GM18858 (cell line): ENCODE measurements around the gene ZFYVE28.

Experiments
- ATAC-seq: cut with Tn5 transposase; IDR thresholded peaks from one replicate; pipeline ENCODE4 v1.9.1; 2021; ENCODE audit not compliant: unreplicated experiment

ZFYVE28 gene

DNA sequence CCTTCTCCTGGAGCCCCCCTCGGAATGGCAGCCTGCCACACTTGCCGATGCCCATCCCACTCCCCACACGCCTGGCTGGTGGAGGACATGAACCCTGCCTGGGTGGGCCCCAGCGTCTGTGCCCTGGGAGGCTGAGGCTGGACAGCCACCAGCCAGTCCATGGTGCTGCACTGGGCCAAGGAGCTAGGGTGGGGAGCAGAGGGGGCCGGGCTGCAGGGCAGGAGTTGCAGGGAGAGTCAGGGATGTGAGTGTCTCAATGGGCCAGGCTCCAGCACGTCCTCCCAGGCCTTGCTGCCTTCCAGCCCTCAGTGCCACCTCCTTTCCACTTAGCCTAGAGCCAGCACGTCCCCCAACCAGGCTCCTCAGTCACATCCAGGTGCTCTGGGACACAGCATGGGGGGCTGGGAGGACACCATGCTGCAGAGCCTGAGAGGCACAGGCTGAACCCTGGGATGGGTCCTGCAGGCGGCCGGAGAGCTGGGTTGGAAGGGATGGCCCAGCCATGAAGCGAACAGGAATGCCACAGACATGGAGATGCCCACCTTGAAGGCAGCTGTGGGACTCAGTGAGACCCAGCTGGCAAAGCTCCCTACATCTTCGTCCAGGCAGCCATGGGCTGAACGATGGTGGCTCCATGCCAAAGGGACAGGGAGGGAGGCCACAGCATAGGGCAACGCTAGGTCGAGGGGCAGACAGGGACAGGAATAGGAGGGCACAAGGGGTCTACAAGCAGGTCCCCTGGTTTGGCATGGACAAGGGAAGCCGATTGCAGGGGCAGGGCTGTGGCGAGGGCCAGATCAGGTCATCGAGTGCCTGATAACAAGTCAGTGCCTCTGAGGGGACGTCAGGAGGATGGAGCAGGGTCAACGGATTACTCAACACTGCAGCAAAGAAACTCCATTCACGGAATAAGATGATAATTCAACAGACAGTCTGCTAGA, 126.5 kb downstream of the ZFYVE28 start:
- no peak for ATAC-seq

DNA sequence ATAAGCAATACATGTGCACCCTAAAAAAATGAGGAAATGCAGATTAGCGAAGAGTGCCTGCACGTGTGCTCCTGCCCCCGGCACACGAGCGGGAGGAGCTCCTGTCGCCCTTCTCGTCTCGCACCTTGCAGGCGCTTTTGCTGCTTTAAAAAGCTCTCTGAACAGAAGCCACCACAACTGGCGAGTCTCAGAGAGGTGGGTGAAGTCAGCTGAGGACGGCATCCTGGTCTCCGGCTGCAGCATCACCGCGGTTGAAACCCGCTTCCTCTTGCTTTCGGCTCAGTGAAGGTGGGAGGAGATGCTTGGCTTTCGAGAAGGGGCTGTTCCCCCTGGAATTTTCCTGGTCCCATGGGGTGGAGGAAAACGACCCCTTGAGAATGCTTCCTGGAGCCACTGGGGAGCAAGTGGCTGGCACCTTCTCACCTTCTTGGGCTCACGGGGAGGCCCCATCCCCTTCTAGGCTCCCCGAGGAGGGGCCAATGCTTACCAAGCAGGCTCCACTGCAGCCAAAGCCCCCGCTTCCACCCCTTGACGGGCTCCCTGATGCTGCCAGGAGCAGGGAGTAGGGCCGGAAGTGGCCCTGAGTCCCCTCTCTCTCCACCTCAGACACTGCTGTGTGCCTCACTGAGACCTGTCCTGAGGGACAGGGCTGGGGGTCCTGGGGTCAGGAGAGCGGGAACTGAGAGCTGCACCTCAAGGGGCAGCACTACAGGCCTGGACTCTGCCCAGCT, 127.3 kb downstream of the ZFYVE28 start:
- no peak for ATAC-seq

DNA sequence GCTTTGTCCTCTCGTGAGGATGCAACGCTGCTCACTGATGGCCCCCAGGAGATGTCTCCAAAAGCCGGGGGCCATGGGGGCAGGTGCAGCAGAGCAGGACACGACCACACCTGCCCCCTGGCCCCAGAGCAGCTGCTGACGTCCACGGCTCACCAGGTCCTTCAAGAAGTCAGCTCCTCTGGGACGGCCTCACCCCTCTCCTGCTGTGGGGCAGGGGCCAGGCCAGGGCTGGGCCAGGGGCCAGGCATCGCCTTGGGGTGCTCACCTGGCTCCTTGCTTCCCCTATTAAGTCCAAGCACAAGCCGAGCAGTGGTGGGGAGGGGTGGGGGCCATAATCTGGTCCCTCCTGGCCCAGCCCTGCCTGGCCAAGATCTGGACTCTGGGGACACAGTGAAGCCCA, 128.0 kb downstream of the ZFYVE28 start:
- ATAC-seq: no peak

DNA sequence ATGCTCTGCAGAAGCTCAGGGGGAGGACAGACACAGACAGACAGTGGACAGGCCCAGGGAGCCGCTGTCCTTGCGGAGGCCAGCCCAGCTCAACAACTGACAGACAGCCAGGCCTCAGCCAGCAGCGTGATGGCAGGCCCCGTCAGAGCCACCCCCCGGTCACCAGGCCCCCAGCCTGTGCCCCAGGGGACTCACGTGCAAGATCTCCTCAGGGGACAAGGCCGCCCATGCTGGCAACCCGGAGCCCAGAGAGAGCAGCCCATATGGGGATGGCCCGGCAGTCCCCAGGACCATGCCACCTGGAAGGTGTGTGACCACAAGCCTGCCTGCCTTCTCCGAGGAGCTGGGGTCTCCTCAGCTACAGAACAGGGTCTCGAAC, 128.5 kb downstream of the ZFYVE28 start:
- ATAC-seq: no peak

DNA sequence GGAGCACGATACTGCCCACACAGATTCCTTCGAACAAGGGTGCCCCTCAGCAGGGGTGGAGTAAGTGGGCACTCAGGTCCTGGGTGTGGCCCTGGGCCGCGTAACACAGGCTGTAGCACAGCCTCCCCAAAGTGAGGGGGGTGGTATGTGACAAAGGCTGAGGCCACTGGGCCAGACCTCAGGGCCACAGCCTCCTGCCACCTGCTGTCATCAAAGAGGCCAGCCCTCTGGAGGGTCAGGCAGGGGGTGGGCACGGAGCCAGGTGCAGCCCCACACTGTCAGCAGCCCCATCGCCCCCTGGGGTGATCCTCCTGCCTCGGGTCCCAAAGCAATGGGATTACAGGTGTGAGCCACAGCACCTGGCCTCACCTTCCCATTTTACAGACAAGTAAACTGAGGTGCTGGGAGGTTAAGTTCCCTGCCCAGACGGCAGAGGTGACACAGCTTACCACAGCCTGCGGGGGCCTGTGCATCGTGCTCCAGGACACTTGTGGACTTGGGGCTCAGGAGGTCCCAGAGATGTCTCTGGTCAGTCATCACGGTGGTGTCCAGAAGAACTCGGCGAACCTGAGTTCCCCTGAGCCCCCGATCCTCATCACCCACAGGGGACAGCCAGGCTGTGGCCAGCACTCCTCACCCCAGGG, 129.0 kb downstream of the ZFYVE28 start:
- no peak for ATAC-seq

DNA sequence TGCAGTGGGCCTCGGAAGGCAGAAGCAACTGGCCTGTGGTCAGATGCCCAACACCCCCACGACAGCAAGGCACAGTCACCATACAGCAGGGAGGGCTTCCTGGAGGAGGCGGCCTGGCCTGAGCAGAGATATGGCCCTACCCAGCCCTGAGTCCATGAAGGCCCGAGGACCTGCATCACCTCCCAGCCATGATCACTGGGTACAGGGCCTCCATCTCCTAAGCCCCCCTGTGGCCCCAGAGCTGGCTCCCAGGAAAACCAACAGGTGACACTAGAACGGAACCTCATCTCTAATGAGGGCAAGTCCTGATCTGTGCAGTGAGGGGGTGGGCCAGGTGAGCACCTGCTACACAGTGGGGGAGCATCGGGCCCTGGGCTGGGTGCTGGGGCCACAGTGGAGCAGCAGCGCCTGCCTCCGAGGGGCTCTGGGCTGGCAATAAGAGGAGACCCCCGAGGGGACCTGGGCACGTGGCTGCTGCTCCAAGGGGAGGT, 130.3 kb downstream of the ZFYVE28 start:
- no peak for ATAC-seq

DNA sequence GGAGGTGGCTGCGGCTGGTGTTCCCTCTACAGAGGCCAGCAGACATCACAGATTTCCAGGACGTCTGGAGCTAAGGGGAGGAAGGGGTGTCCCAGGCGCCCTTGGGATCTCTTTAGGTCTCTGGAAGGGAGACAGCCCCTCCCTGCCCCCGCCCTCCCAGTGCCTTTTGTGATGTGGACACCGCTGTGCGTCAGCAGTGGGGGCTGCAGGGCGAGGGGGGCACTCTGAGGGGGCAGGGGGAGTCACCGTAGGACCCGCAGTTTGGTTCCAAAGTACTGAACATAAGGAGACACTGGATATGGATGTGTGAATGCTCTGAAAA, 130.9 kb downstream of the ZFYVE28 start:
- no peak for ATAC-seq

DNA sequence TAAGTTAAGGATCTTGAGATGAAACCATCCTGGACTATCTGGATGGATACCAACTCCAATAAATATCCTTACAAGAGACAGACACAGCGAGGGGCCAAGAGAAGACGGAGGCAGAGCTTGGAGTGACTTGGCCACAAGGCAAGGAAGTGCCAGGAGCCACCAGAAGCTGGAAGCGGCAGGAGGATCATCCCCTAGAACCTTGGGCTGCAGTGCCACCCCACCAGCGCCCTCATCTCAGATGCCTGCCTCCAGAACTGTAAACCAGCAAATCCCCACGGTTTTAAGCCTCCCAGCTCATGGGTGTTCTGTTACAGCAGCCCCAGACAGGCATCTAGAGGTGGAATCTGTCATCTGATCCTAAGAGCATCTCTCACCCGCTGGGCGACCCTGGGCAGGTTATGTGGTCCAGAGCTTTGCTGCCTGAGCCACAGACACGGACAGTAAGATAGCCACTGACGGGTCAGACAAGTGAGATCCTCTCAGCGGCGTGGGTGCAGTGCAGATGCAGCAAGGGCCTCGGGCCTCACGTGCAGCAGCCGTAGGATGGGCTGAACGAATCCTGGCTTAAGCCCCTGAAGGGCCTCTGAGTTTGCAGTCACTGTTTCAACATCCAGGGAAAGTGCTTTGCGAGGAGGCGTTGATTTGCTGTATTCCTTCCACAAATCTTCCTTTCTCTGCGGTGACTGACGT, 131.4 kb downstream of the ZFYVE28 start:
- no peak for ATAC-seq

DNA sequence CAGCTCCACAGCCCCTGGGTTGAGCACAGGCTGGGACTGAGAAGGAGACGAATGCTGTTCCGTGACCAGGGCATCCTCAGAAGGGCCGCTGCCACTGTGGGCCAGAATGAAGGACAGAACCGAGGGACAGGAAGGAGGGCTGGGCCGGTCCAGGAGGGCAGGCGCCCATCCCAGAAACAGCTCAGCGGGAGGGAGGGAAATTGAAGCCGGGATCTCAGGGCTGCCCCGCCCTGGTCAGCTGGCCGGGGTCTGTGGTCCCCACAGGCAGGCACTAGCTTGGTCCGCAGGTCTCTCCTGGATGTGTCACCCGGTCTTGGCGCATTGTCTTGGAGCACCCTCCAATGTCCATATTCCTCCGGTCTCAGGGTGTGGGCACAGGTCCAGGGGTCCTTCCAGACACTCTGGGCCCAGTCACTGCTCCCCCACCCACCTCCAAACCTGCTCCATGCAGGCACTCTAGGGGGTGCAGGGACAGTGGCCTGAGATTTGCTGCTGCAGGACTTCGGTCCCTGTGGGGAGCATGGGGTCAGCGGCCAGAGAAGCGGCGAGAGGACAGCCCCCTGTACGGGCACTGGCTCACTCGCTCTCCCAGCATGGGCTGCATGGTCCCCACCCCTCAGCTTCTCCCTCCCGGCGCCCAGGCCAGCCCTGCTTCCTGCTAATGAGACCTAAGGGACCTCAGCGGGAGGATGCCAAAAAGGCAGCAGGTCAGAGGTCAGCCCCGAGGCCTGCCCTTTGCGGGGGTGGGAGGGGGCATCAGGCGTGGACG, 132.6 kb downstream of the ZFYVE28 start:
- no peak for ATAC-seq

DNA sequence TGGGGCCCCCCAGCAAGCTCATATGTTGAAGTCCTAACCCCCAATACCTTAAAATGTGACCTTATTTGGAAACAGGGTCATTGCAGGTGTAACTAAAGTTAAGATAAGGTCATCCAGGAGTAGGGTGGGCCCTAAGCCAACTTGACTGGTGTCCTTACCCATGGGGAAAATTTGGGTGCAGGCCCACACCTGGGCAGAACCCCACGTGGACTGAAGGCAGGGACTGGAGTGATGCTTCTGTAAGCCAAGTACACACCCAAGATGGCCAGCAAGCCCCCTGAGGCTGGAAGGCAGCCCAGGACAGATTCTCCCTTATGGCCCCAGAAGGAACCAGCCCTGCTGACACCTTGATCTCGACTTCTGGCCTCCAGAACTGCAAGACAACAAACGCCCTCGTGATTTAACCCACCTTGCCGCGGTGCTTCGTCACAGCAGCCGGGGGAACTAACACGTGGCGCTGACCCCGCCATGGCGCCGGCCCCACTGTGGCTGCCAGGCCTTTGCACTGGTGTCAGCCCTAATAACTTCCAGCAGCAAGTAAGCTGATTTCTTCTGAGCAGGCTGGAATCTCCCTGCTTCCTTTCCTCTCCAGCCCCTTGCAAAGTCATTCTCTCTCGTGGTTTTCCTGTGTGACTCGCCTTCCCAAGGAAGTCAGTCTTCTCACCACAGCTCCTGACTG, 133.4 kb downstream of the ZFYVE28 start:
- no peak for ATAC-seq

DNA sequence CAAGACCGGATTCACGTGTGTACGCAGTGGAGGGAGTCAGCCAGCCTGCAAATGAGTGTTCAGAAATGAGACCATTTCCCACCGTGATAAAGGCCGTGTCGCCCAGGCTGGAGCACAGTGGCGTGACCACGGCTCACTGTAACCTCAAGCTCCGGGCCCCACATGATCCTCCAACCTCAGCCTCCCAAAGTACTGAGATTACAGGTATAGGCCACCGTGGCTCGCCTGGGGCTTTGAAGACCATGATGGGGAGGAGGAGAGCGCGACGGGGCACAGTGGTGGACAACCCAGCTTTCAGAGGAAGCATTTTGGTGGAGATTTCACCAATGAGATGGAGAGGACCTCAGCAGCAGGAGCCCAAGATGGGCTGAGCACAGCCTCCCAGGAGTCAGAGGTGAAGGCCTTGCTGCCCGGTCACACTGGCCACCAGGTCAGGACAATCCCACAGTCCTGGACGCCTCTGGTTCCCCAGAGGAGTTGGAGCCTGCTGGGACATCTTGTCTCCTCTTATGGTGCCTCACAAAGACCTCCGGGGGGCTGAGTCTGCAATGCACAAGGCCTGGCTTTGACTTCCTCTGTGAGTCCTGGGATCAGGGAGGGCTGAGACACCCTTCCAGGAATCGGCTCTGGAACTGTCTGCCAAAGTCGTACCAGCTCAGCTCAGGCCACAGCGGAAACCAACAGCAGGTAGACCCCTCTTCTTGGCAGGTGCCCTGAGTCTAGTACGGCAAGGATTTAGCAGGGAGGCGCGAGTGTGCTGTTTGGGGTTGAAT, 134.1 kb downstream of the ZFYVE28 start:
- ATAC-seq: no peak

DNA sequence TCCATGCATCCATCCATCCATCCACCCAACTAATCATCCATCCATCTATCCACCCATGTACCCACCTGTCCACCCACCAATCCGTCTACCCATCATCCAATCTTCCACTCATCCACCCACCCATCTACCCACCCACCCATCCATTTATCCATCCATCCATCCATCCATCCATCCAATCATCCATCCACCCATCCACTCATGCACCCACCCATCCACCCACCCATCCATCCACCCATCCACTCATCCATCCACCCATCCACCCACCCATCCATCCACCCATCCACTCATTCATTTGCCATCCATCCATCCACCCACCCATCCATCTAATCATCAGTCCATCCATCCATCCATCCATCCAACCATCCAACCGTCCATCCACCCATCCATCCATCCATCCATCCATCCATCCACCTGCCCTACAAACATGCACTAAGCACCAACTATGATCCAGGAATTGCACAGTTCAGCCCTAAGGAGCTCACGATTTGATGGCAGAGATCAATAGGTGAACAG, 135.2 kb downstream of the ZFYVE28 start:
- no peak for ATAC-seq

DNA sequence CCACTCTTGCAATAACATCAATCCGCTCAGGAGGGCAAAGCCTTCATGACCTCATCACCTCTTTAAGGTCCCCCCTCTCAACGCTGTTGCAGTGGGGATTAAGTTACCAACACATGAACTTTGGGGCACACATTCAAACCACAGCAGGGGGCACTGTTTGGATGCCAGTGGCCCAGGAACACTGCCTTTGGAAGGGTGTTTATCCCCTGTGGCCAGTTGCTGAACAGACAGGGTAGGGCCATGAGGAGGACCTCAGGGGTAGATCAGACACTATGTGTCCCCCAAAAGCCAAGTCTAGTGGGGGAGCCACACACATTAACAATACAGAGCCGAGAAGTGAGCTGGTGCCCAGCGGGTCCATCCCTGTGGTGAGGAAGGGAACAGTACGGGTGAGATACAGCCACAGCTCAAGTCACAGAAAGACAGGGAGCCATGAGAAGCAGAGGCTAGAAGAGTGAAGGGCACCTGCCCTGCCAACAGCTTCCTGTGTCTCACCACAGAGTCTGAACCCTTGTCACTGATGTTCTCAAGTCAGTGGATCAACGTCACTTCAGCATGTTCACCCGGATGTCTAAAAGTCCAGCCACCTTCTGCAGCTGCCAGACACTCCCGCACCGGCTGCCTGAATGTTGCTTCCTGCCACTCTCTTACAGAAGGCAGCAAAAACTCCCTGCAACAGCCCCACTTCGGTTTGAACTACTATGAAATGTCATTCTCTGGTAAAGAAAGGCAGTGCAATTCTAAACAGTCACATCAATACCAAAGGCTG, 136.7 kb downstream of the ZFYVE28 start:
- ATAC-seq: peak; percentile 57

DNA sequence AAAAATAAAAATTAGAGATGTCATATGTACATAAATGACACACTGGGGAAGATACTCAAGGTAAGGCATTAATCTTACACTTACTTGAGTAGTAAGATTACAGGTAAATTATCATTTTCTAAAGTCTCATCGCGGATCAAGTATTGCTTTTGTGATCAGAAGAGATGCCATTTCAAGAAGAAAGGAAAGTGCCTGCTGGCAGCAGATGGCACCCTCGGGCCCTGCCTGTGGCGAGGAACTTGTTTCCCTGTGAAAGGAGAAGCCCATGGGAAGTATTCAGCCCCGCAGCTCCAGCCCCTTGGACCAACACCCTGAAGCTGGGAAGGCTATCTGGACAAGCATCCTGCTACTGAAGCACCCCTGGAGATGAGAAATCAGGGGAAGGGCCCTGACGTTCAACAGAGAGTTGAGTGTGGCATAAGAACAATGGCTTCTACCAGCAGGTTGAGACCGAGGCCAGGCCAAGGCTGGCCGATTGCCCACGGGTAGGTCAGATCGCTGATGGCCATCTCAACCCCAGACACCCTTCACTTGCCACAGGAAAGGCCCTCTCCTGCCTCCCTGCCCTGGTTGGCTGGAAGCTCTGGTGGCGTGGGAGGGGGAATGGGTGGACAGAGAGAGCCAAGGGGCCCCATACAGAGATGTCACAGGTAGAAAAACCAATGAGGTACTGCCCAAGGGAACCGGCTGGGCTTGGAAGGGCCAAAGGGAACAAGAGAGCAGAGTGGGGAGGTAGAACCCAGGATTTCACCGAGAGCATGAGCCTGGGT, 137.7 kb downstream of the ZFYVE28 start:
- ATAC-seq: no peak

DNA sequence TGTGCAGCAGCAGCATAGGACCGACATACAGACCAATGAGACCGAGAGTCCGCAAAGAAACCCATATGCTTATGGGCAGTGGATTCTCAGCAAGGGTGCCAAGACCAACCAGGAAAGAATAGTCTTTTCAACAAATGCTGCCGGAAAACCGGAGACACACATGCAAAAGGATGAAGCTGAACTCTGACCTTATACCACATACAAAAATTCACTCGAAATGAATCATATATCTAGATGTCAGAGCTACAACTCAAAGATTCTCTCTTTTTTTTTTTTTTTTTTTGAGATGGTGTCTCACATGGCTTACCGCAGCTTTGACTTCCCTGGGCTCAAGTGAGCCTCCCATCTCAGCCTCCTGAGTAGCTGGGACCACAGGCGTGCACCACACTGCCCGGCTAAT, 140.5 kb downstream of the ZFYVE28 start:
- ATAC-seq: no peak

DNA sequence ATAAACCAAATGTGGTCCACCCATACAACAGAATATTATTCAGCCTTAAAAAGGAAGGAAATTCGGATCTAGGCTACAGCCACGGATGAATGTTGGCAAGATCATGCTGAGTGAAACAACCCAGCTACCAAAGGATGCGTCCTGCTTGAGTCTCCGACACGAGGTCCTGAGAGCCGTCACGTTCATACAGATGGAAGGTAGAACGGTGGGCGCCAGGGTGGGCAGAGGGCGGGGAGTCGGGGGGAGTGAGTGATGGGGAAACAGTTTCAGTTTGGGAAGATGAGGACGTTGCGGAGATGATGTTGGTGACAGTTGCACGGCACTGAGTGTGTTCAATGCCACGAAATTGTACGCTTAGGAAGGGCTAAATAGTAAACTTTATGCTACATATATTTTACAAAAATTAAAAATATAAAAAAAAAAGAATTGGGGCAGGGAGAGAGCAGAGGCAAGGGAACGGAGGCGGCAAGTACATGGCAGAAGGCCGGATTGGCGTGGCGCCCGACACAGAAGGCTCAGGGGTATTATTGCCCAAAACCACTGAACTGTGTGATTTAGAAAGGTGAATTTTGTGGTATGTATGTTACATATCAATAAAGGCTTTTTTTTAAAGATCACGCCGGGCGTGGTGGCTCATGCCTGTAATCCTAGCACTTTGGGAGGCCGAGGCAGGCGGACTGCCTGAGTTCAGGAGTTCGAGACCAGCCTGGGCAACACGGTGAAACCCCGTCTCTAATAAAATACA, 141.7 kb downstream of the ZFYVE28 start:
- ATAC-seq: no peak
